CD1c-positive myeloid dendritic cell (primary cell): ENCODE results near the gene KRT15.

Experiments used
- DNase-seq: peaks from one replicate; pipeline ENCODE4 v3.0.0-alpha.2; 2016; ENCODE audit errors: extremely low spot score

KRT15 gene

DNA sequence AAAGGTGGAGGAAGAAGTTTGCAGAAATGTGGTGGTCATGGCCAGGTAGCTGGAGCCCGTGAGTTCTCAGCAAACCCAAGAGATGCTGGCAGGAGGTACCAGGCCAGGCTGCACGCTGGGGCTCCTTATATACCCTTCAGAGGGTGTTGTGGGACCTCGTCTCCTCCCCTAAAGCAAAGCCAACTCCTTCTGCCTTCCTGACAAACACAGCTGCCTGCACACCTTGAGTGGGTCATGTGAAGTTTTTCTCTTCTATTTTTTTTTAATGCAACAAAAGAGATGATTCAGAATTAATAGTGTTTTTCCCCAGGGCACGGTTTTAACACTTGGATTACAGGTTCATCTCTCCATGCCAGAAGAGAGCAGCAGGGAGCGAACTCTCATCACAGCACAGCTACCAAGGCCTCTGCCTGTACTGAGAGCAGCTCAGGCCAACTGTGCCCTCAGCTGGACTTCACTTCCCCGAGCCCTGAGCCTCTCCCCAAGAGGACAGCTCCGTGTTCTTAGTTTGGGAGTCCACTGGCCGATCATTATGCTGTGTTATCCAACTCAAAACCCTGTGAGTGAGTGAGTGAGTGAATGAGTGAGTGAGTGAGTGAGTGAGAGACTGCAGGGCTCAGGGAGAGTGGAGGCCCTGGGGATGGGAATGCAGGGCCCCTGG lies at the start of gene KRT15:
TSS of gene KRT15 (minus strand) at position 102 of the 661 bp plus-strand sequence. CDS start at position 39, 63 bp downstream.
- no peak for DNase-seq

DNA sequence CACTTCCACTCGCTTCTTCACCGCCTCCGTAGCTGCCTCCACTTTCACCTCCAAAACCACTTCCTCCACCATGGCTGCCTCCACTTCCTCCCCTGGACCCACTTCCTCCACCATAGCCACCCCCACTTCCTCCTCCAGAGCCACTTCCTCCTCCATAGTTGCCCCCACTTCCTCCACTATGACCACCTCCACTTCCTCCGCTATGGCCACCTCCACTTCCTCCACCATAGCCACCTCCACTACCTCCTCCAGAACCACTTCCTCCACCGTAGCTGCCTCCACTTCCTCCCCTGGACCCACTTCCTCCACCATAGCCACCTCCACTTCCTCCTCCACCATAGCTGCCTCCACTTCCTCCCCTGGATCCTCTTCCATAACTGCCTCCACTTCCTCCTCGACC lies 48.6 kb upstream of the KRT15 start:
- peak; percentile 24 for DNase-seq

DNA sequence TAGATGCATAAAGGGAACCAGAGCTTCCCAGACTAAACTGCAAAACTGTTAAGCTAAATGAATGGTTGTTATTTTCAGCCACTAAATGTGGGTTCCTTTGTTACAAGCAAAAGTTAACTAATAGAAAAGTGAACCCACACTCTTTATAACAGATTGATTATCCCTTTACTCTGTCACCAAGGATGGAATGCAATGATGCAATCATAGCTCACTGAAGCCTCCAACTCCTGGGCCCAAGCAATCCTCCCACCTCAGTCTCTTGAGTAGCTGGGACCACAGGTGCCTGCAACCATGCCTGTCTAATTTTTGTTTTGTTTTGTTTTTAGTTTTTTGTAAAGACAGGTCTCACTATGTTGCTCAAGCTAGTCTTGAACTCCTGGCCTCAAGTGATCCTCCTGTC lies 46.6 kb upstream of the KRT15 start:
- DNase-seq = no peak

DNA sequence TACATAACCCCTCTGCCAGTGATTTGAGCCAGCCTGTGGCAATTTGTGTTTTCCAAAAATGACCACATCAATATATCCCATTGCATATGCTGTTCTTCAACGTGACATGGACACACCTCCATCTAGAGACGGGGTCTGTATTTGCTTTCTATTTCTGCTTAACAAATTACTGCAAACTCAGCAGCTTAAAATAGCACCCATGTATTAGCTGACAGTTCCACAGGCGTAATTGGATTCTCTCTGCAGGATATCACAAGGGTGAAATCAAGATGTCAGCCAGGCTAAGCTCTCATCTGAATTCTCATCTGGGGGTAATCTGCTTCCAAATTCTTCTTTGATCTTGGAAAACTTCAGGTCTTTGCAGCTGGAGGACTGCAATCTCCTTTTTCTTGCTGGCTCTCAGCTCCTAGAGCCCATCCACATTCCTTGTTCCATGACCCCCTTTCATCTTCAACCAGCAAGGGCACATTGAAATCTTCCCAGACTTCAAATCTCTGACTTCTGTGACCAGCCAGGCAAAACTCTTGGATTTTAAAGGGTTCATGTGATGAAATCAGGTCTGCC lies 45.0 kb upstream of the KRT15 start:
- DNase-seq = no peak

DNA sequence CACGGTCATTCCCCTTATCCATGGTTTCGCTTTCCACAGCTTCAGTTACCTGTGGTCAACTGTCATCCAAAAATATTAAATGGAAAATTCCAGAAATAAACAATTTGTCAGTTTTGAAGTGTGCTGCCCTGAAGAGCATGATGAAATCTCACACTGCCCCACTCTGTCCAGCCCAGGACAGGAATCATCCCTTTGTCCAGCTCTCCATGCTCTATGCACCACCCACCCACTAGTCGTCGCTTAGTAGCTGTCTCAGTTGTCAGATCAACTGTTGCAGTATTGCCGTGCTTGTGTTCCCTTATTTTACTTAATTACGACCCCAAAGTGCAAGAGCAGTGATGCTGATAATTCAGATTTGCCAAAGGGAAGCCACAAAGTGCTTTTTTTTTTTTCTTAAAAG lies 42.9 kb upstream of the KRT15 start:
- no peak for DNase-seq

DNA sequence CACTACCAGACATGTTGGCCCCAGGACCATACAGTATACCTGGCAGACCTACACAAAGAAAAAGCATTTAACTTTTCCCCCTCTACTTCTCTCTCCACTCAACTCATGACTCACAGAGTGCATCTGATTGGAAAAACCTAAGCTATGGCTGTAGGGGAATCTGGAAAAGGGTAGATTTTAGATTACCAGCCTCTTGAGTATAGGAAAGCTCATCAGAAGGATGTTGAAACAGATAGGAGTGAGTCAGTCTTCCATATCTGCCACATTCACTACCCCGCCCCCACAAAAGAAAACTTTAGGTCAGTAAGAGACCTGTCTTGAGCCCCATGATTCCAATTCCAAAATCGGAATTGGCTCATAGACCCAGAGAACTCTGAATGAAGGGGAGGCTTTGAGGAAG lies 40.9 kb upstream of the KRT15 start:
- DNase-seq = no peak

DNA sequence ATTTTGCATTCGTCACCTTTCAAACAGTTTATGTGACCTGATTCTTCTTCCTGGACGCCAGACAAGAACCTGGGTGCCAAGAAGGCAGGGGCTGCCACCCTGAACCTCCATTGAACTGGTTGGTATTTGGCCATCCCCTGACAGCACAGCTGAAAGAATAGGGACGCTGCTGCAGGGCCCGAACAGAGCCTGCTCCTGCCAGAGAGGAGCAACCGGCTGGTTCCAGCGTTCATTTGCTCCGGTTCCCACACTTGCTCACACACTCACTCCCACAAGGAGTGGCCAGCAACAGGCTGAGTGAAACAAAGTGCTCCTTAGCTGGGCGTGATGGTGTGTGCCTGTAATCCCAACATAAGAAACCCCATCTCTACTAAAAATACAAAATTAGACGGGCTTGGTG lies 38.2 kb upstream of the KRT15 start:
- DNase-seq = no peak

DNA sequence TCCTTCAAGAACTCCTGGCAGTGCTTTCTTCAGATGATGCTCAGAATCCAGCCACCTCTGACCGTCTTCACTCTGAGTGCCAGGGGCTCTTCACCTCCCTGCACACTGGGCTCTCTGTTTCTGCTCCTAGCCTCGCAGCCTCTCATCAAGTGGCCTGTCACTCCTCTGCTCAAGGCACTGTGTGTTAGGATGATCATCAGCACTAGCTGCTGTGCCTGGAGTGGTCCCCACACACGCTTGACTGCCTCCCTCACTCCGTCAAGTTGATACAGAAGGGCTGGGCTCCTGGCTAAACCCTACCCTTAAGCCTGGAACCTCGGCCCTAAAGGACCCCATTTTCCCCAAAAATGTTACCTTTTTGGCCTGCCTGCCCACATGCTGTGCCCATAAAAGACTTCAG lies 37.6 kb upstream of the KRT15 start:
- DNase-seq = no peak

DNA sequence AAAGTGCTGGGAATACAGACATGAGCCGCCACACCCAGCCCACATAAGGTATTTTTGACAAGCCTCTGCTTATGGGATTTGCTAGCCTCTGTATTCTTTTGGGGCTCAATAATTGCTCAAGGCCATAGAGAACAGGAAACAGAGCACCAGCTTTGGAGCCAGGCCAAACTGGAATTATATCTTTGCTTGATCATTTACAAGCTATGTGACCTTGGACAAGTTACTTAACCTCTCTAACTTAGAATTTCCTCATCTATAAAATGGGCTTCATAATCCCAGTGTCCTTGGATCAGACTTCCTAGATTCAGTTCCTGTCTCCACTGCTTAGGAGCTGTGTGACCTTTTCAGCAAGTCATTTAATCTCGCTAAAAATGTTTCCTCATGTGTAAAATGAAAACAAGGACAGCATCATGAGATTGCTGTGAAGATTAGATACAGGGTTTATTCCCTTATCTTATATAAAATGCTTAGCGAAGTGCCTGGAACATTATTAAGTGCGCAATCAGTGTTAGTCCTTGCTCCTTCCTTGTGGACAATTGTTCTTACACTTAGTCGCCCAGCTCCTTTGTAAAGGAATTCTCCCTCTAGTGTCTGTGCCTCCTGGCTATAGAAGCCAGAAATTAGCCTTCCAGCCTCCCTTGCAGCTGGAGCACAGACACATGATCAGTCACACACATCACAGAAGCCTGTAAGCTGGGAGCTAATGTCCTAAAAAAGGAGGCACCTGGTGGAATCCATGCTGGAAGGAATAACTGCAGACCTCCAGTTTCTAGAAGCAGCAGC lies 36.6 kb upstream of the KRT15 start:
- peak; percentile 15 for DNase-seq

DNA sequence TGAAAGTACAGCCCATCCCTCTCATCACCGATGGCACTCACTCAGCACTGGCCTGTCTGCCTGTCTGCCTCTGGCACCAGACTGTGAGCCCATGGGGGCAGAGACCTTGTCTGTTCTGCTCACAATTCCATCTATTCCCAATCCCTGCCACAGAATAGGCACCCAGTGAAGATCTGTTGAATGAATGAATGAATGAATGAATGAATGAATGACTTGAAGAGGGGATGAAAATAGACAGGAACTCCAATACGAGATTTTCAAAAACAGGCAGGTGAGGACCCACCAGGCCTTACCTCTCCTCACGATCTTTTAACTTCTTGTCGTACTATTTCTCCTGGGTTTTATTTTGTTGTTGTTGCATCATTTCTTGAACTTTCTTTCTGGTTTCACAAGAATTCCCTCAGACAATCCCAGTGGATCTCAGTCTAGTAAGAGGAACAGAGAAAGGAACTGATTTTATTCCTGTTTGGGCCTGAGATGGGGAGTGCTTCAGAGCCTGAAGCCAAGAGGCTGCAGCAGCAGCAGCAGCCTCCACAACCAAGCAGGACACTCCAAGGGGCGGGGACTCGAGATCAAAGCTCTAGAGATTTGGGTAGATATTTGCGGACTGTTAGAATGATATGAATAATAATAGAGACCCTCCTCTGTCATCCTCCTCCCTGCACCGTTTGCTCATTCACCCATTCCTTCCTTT lies 35.4 kb upstream of the KRT15 start:
- DNase-seq = no peak

DNA sequence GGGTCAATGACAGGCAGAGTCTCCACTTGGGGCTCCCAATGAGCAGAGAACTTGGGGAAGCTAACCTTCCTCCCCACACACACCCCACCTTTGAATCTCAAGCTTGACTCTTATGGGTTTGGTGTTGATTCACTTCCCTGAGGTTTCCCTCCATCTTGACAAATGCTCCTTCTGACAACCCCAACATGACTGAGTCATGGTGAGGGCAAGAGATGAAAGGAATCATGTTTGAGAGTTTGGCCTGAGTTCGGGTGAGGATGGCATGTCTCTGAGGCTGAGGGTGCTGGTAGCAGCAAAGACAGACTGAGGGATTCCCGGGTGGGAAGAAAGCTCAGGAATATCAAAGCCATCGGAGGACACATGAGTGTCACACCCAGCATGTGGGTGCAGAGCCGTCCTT lies 34.5 kb upstream of the KRT15 start:
- no peak for DNase-seq

DNA sequence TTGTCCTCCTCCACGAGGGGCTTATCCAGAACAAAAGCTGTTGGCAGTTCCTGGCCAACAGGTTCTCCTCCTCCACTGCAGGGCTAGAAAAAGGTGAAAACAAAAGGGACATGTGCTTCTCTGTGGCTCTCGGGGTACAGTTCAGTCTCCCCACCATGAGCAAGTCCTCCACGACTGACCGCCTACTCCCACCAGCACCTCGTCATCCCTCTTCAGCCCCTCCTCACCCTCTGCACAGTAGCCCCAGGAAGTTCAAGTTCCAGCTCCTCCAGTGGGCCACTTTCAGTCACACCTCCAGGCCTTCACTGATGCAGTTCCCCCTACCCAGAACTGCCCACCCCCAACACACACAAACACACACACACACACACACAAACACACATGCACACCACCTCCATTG lies 33.8 kb upstream of the KRT15 start:
- DNase-seq = no peak

DNA sequence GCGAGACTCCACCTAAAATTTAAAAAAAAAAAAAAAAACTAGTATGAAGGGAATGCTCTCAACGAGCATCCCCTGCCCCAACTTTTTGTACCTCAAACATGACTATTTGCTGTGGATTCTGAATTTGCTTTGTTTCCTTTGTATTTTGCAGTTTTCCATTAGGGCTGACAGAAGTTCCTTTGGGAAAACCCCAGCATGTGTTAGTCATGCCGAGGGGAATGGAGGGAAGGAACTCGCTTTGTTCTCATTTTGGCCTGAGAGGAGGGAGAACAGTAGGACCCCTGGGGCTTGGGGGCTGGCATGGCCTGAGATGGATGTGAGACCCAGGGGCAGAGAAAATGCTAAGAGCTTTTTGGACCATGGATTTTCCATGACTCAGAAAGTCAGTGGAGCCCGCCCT lies 32.7 kb upstream of the KRT15 start:
- DNase-seq = no peak

DNA sequence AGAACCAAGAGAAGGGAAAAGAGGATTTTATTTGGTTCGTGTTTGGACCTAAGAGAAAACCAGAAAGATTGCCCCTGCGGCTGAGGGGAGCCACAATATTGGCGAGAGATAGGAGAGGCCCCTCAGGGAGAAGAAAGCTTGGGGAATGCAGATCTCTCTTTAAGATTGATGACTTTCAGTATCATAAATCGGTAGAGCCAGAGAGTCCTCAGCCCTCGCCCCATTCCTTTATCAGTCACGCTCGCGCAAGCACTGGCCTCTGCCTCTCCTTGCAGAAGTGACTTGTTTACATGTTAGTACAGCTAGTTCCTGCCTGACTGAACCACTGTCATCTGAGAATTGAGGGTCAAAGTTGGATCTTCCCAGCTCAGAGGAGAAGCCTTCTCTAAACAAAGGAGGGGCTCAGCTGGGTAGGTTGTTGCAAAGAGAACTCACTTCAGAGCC lies 30.9 kb upstream of the KRT15 start:
- no peak for DNase-seq

DNA sequence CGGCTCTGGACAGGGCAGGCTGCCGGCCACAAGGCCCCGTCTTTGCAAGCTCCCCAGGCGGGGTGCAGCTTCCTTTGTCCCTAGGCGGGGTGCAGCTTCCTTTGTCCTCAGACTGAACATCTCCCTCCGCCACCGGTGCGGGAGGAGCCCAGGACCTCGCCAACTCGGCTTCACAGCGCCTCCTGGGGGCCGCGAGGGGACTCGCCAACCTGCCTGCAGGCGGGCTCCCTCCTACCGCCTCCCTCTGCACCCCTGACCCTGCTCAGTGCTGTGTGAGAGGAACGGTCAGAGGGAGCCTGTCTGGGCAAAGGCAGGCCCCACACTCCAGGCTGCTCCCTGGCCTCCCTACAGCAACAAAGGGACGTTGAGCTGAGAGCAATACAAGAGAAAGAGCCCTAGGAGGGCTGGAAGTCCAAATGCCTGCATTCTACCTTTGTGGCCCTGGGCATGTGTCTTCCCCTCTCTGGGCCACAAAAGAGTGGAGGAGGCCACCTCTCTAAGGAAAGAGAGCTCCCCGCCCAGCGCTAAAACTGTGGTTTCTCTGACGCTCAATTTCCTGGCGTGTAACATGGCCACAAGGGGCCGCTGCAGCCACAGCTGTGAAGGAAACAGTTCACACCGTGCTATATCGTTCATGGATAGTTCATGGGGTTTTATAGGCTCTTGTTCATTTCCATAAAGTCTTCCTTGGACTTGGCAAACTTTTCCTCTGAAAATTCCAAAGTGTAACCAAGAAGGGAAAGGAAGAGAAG lies 30.3 kb upstream of the KRT15 start:
- DNase-seq = peak; percentile 85

DNA sequence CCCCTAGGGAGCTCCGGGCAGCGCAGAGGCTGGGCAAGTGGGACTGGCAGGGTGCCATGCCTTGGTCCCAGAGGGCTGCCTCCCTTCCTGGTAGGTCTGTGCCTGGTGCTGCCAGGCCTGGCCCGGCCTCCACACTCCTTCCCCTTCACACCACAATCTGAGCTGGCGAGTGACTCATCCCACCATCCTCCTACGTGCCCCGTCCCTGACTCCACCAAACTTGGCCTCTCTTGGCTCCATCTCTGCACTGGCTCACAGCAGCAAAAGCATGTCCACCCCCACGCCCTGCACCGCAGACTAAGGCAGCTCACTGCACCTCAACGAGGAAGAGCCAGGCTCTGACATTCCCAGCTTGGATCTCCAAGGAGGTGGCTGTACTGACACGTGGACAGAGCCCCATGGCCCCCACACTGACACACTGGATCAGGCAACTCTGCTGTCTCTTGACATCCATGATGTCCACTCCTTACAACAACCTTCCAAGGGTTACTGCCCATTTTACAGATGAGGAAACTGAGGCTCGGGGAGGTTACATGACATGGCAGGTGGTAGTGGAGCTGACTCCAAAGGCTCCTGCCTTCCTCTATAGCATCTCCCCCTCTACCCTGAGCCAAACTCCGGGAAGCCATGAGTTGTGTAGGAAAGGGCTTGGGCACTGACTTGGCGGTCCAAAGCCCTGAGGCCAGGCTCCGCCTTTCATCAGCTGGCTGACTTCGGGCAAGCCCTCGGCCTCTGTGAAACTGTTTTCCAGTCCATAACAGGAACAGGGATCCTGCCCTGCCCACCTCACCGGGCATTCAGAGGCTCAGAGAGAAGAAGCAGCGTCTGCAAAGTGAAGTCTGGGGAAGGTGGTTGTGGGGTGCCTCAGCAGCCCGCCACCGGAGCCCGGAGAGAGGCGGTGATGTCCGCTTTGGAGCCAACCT lies 29.5 kb upstream of the KRT15 start:
- peak; percentile 88 for DNase-seq

DNA sequence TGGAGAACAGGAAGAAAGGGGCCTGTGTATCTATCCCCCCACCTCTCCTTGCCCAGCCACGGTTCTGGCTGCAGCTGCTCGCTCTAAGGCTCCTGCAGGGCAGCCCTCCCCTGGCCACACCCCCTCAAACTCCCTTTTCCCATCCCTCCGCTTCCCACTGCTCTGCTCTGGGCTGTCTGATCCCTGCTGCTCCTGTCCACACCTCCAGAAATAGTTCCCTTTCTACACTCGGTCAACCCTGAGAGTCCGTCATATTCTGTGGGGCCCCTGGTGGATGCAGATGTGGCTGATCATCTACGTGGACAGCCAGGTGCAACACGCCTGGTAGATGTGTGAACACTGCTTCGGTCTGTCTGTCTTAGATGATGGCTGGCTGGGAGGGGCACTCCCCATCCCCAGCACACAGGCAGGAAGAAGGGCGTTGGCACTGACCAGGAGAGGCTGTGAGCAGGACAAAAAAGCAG lies 28.7 kb upstream of the KRT15 start:
- no peak for DNase-seq

DNA sequence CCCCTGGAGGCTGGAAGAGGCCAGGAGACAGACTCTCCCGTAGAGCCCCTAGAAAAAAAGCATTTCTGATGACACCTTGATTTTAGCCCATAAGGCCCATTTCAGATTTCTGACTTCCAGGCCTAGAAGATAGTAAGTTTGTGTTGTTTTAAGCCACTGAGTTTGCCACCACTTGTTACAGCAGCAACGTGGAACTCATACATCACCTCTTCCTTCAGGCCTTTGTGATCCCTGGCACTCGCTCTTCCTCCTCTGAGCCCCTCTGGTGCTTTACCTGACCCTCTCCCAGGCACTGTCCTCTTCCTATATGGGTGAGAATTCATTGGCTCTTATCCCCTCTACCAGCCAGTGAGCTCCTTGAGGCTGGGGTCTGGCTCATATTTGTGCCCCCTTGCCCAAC lies 28.1 kb upstream of the KRT15 start:
- DNase-seq = no peak

DNA sequence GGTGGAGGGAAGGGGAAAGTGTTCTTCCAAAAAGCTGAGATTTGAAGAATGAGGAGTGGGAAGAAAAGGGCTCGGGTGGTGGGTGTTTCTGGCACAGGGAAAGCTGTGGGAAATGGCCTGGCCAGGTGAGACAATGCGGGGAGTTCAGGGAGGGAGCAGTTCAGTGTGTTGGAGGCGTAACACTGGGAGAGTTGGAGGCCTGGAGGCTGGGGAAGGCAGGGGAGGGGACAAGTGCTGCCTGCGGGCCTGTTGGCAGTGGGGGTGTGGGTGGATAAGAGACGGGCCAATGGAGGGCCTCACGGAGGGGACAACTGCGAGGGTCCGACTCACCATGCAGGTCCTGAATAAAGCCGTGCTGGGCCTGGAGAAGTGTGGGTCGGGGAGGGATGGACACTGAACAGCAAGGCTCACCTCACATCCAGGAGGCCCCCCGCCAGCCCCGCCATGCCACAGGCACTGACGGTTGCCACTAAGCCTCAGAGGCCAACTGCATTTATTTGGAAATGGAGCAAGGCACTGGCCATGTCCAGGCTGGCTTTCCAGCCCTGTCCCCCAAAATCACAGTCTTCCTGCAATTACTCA lies 27.2 kb upstream of the KRT15 start:
- DNase-seq = no peak

DNA sequence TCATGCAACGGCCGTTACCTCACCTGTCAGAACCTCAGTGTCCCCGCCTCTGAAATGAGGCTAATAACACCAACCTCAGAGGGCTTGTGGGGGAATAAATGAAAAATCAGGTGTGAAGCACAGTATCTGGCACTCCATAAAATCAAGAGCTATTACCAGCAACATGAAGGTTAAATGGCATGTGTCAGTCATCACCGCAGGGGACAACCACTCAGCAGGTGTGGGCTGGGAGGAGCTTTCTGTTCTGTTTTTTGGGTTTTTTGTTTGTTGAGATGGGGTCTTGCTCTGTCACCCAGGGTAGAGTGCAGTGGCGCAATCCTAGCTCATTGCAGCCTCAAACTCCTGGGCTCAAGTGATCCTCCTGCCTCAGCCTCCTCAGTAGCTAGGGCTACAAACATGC lies 26.2 kb upstream of the KRT15 start:
- no peak for DNase-seq
